Mesodermal cell (in vitro differentiated cells): Measurements from ENCODE around the gene S100A14.

Experiments
- H3K27ac ChIP-seq: 2 replicates; pipeline ENCODE4 v1.7.0; 2013; ENCODE audit warnings: mild to moderate bottlenecking, low read depth, low read length, moderate library complexity; ENCODE audit not compliant: severe bottlenecking
- H3K36me3 ChIP-seq: 2 replicates; pipeline ENCODE4 v1.7.1; 2013; ENCODE audit warnings: mild to moderate bottlenecking, low read length, moderate library complexity; ENCODE audit not compliant: control insufficient read depth, insufficient read depth
- H3K4me1 ChIP-seq: one replicate; pipeline ENCODE4 v1.7.1; 2013; ENCODE audit warnings: mild to moderate bottlenecking, low read length; ENCODE audit not compliant: insufficient read depth, control insufficient read depth, poor library complexity, severe bottlenecking
- H3K4me3 ChIP-seq: 2 replicates; pipeline ENCODE4 v1.7.0; 2013; ENCODE audit warnings: low read length, control low read depth, mild to moderate bottlenecking; ENCODE audit not compliant: insufficient read depth, poor library complexity, severe bottlenecking; ENCODE audit errors: extremely low read depth
- H3K9me3 ChIP-seq: 2 replicates; pipeline ENCODE4 v1.7.1; 2013; ENCODE audit warnings: mild to moderate bottlenecking, low read length, moderate library complexity; ENCODE audit not compliant: control insufficient read depth
- WGBS, 2 experiments: methylation state at CpG; one replicate each; pipeline ENCODE4 v1.1.5; 2013; ENCODE audit warnings: missing lambda C conversion rate in 2 of 2; ENCODE audit not compliant: insufficient coverage in 2 of 2; 5-methylcytosine and 5-hydroxymethylcytosine counted together

S100A14 gene

GRCh38 chr1:153571706-153572105 lies 44.4 kb downstream of the S100A14 start:
- Histone ChIP-seq H3K4me3 (no peak overlapping the region), H3K9me3 (no peaks in the 10 kb centered on the region), H3K4me1 (peaks cover 20% of the 10 kb centered on the region), H3K36me3 (no peaks in the 10 kb centered on the region), H3K27ac (no peak overlapping the region)
- WGBS, 2 experiments: 95 to 98% methylated on average over 3 to 5 of the region's 7 CpGs

DNA sequence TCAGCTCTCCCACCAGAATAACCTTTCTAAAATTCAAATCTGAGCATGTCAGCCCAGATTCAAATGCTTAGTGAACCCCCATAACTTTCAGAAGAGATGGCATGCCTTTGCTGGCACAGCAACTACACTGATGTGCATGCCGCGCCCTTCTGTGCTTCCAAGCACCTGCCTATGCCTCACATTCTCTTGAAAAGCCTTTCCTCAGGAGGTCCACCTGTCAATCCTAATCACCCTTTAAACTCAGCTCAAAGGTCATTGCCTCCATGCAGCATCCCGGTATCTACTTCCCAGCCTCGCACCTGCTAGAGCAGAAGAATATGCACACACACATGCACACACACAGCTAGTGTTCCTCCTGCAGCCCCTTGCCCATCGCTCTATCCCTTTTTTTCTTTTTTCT lies 45.3 kb downstream of the S100A14 start:
- no peaks in the 10 kb centered on the region for H3K9me3 ChIP-seq
- no peaks in the 10 kb centered on the region for H3K36me3 ChIP-seq
- H3K4me1 ChIP-seq: peaks cover 22% of the 10 kb centered on the region
- 100% methylated on average over 4 of the region's 5 CpGs for WGBS, 2 experiments
- no peak overlapping the region for H3K27ac ChIP-seq
- no peak overlapping the region for H3K4me3 ChIP-seq

DNA sequence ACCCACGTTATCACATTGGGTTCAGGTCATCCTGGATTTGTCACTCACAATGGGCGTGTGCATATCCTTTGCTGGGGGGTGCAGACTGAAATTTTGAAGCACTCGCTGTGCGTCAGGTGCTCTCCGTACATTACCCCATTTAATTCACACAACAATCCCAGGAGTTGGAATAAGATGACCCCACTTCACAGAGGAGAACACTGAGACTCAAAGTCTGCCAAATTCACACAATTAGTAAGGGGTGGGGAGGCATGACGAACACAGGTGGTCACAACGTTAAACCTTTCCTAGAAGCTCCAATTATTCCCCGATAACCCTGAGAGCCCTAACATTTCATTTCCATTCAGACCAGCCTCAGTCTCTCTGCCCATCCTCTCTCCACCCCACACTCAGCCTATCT lies 46.7 kb downstream of the S100A14 start:
- no peak overlapping the region for H3K27ac ChIP-seq
- no peaks in the 10 kb centered on the region for H3K36me3 ChIP-seq
- peaks cover 31% of the 10 kb centered on the region for H3K4me1 ChIP-seq
- H3K9me3 ChIP-seq: no peaks in the 10 kb centered on the region
- WGBS, 2 experiments: 95 to 96% methylated on average over 5 of the region's 8 CpGs
- no peak overlapping the region for H3K4me3 ChIP-seq

- Histone ChIP-seq H3K4me1 (peaks cover 40% of the 10 kb centered on the region), H3K4me3 (no peak overlapping the region), H3K9me3 (no peaks in the 10 kb centered on the region), H3K36me3 (no peaks in the 10 kb centered on the region), H3K27ac (peak overlapping the region; percentile 90)
- 27 to 28% methylated on average over 20 to 25 of the region's 25 CpGs for WGBS, 2 experiments
Measured at GRCh38 chr1:153568367-153569099, 47.6 kb downstream of the S100A14 start.

- Histone ChIP-seq H3K9me3 (no peaks in the 10 kb centered on the region), H3K27ac (peak overlapping the region; percentile 90), H3K4me3 (no peak overlapping the region), H3K4me1 (peaks cover 42% of the 10 kb centered on the region), H3K36me3 (no peaks in the 10 kb centered on the region)
- WGBS, 2 experiments: 61 to 72% methylated on average over 18 of the region's 22 CpGs
Measured at GRCh38 chr1:153567621-153568366, 48.3 kb downstream of the S100A14 start.

DNA sequence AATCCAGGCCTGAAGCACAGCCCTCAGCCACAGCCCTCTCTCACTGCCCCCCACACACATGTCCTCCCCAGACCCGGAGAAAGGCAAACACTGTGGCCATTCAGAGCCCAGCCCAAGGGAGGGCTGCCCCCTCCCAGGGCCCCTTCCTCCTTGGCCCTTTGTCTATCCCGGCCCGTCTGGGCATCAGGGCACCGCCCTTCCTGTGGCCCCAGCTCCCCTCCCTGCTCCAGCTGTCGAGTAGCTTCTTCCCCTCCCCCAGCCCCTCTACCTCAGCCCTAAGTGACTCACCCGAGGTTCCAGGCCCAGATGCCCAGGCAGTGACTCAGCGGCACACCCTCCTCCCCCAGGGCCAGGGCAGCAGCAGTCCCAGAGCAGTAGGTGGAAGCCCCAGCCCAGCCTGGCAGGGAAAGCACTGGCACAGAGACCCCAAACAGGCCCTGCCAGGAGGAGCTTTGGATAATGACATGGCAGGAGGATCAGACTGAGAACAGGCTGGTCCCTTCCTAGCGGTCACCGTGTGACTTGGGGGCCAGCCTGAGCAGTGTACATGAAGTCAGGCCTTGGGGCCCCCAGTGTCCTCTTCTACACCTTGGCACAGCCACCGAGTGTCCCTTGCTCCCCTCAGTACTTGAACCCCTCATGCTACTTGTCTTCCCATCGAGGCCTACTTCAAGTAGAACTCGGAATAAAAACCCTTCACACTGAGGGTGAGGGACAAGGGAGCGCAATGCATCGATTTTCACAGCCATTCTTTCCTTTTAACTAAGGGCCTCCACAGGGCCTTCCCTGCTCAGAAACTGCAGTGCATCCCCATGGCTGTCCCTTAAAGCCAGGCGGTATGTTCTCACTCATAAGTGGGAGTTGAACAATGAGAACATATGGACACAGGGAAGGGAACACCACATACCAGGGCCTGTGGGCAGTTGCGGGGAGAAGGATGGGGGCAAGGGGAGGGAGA lies 49.4 kb downstream of the S100A14 start:
- H3K4me3 ChIP-seq: no peak overlapping the region
- no peaks in the 10 kb centered on the region for H3K36me3 ChIP-seq
- peaks cover 40% of the 10 kb centered on the region for H3K4me1 ChIP-seq
- H3K27ac ChIP-seq: peak overlapping the region; percentile 97
- no peaks in the 10 kb centered on the region for H3K9me3 ChIP-seq
- 36 to 40% methylated on average over 11 to 12 of the region's 16 CpGs for WGBS, 2 experiments

DNA sequence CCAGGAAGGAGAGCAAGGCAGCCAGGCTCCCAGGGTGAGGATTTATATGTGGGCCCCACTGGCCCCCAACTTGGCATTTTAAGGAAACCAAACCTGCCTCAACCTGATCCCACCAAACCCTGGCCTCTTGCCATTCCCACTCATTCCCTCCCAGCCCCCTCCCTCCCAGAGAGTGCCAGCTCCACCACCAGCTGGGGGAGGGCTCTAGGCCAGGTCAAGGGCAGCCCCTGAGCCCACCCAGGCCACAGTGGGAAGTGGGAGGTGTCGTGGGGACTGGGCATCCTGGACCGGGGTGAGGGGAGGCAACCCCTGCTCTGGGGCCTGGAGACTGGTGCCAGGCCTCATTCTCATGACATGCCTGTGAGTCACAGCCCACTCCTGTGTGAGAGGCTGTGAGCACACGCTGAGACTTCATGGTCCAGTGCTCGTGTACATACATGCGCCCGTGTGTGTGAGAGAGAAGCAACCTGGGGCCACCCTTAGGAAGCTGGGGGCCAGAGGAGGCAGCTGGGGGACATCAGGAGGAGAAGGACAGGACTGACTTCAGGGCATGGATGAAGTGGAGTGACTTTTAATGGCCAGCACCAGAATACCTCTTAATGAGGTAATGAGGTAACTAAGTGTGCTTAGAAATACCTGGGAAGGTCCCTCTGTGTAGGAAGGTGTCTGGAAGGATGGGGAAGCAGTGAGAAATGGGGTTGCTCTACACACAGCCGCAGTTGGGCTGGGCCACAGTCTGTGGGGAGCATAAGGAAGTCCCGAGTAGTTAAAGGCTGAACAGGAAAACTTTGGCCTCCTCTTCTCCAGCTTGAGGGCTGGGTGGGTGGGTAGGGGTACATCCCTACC lies 50.4 kb downstream of the S100A14 start, which contains the start of gene S100A2:
S100A2 (minus strand) TSS at position 316 of the 846 bp plus-strand sequence. CDS start 1,967 bp downstream, outside the sequence.
- Histone ChIP-seq H3K4me3 (no peak within 1 kb of the TSS), H3K36me3 (no peaks in the 10 kb centered on the region), H3K4me1 (peaks cover 42% of the 10 kb centered on the region), H3K27ac (peak within 1 kb of the TSS; percentile 97), H3K9me3 (no peaks in the 10 kb centered on the region)
- 77 to 78% methylated on average over 5 to 6 of the region's 8 CpGs for WGBS, 2 experiments
